ENCODE data around the gene ADTRP. TPM values are rescaled to one million over a fixed set of nuclear protein-coding genes. Genes with fewer than 3 reads are reported as not detected.

The ADTRP gene
- total and polyA plus RNA-seq, 5 donors, result 0.05 to 0.59 (median 0.42) TPM; not detected in 2

DNA sequence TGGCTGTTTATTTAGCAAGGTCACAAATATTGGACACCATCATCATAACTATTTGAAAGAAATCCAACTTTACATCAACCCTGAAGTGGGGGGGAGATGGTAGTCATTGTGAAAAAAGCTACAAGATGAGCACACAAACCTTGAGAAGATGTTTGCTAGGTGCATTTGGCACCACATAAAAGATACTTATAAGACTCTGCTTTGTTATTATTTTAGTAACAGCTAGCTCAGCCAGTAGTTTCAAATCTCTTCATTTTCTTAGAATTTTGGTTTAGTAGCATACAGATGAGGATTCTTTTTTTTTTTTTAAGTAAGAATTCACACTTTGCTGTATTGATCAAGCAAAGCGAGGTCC, 14.4 kb downstream of the ADTRP start:
- intact Hi-C loops (cut with DNase I), result no loop called here
- H3K4me3 ChIP-seq (ENCODE audit: low read length), result no peak overlapping the region
- ATAC-seq (no peak), DNase-seq (no peak)
- H3K27ac ChIP-seq (ENCODE audit: low read length), result no peak overlapping the region
- peaks cover 8% of the 10 kb centered on the region for H3K4me1 ChIP-seq (ENCODE audit: control insufficient read depth, insufficient read depth, low read length)
- WGBS, result 98% methylated on average over 1 of the region's 1 CpG
- H3K27me3 ChIP-seq (ENCODE audit: control insufficient read depth, insufficient read depth), result no peaks in the 10 kb centered on the region
- H3K9me3 ChIP-seq (ENCODE audit: control insufficient read depth, low read length), result no peaks in the 10 kb centered on the region

DNA sequence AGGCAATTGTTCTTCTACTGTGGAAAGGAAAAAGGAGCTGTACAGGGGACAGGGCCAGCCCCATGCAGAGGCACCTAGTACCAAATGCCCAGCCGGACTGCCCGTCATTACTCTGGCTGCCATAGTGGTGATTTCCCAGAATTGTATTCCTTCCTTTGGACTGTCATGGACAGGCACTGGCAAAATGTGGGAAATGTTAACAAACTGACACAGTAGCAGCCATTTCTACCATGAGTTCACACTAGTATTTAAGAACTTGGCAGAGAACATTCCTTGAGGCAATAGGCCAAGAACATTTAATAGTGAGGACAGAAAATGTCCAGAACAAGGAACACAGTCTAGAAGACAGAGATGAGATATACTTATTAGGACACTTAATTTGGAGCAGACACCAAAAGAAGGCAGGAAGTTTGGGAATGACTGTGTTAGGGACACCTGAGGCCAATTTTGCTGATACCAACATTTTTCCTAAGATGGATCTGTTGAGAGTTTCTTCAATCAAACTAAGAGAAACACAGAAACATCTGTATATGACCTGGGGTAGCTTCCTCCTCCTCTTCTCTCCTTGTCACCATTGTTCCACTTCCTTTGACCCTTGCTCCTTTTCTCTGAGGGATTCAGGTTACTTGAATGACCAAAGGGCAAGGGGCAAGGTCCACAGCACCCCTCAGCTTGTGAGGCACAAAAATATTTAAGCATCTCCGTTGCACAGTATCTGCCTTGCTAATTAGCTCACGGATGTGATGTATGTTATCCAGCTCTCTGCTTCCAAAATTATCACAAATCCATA, 14.9 kb downstream of the ADTRP start:
- Histone ChIP-seq H3K9me3 (ENCODE audit: control insufficient read depth, low read length) (no peaks in the 10 kb centered on the region), H3K27ac (ENCODE audit: low read length) (no peak overlapping the region), H3K4me1 (ENCODE audit: control insufficient read depth, insufficient read depth, low read length) (peaks cover 8% of the 10 kb centered on the region), H3K27me3 (ENCODE audit: control insufficient read depth, insufficient read depth) (no peaks in the 10 kb centered on the region), H3K4me3 (ENCODE audit: low read length) (no peak overlapping the region)
- 87% methylated on average over 4 of the region's 4 CpGs for WGBS
- peak in 1 of 2 donors; percentile 50 for ATAC-seq
- intact Hi-C loops (cut with DNase I), result no loop called here
- peak in 1 of 3 donors; percentile 61 for DNase-seq

DNA sequence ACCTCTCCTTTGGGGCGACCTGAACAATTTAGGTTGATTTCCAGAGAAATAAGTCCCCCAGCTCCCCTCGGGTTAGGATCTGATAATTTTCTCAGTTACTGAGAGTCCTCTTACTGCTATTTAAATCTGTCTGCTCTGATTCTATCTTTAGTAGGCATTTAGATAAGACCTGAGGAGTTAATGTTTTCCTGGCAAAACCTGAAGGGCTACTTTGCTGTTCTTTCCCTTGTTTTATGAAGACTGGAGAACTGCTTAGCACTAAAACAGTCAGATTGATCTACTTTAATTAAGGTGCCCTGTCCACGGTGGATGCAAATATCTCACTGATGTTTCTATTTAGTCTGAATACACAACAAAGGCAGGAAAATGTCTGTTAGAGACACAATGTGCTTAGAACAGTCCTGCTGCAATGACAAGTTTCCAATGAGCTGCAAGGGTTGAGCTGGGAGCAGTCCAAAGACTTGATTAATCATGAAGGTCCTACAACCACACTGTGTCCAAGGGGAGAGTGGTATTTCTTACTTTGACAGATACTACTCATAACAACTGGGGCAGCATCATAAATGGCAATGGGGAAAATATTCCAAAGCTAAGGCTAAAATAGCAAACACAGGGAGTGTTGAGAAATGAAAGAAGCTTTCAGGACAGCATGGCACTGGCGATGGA, 15.7 kb downstream of the ADTRP start:
- H3K27me3 ChIP-seq (ENCODE audit: control insufficient read depth, insufficient read depth), result no peaks in the 10 kb centered on the region
- WGBS, result 68% methylated on average over 4 of the region's 4 CpGs
- H3K4me3 ChIP-seq (ENCODE audit: low read length), result no peak overlapping the region
- no peak overlapping the region for H3K27ac ChIP-seq (ENCODE audit: low read length)
- peak in 1 of 2 donors; percentile 36 for ATAC-seq
- peaks cover 8% of the 10 kb centered on the region for H3K4me1 ChIP-seq (ENCODE audit: control insufficient read depth, insufficient read depth, low read length)
- no peaks in the 10 kb centered on the region for H3K9me3 ChIP-seq (ENCODE audit: control insufficient read depth, low read length)
- intact Hi-C loops (cut with DNase I), result no loop called here
- DNase-seq, result no peak

DNA sequence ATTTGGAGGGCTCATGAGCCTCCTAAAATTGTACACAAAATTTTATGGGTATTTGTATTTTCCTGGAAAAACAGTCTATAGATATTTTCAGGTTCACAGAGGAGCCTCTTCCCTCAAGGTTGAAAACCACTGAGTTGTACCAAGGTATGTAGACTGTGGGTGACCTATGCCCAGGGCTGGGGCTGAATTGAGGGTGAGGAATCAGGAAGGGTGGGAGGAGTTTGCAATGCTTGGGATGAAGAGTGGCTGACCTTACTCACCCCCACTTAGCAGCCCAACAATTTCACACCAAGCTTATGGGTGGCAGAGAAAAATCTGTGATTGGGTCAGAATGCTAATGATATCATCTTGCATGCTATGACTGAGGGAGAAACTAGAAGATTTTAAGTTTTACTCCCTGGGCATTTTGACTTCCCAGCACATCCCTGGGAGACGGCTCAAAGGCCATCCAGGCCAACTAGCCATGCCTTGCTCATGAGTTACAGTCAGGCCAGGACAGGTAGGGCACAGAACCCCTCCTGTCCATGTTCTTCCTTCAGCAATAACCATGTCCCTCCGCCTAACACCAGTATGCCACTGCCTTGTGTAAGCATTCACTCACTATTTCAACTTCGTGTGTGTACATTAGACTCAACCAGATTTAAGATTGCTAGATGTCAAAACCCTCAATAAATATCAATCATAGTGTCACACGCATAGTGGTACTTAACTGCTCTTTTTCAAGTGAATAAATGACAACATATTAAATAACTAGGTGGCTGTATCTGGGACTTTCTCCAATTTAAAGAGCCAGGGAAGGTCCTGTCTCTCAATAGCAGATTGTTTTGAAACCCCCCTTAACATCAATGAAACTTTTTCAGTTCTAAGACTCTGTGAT, 16.6 kb downstream of the ADTRP start:
- ATAC-seq (no peak), DNase-seq (no peak)
- 93% methylated on average over 4 of the region's 4 CpGs for WGBS
- Histone ChIP-seq H3K27ac (ENCODE audit: low read length) (no peak overlapping the region), H3K27me3 (ENCODE audit: control insufficient read depth, insufficient read depth) (no peaks in the 10 kb centered on the region), H3K9me3 (ENCODE audit: control insufficient read depth, low read length) (peaks cover 1% of the 10 kb centered on the region), H3K4me3 (ENCODE audit: low read length) (no peak overlapping the region), H3K4me1 (ENCODE audit: control insufficient read depth, insufficient read depth, low read length) (peaks cover 8% of the 10 kb centered on the region)
- intact Hi-C loops (cut with DNase I), result no loop called here

DNA sequence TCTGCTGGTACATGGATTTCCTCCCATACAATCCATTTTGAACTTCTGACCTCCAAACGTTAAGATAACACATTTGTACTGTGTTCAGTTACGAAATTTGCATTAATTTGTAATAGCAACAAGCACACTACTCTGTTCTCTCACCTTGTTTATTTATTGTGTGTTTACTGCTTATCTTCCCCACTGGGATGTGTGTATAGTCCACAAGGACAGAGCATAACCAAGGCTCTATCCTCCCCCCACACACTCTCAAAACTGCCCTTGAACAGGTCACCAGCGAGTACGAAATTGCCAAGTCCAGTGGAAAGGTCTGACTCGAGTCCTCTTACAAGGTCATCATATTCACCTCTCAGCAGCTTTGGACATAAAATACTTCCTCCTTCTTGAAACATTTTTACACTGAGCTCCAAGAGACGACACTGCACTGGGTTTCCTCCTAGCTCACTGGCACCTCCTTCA, 18.6 kb downstream of the ADTRP start:
- intact Hi-C loops (cut with DNase I), result no loop called here

DNA sequence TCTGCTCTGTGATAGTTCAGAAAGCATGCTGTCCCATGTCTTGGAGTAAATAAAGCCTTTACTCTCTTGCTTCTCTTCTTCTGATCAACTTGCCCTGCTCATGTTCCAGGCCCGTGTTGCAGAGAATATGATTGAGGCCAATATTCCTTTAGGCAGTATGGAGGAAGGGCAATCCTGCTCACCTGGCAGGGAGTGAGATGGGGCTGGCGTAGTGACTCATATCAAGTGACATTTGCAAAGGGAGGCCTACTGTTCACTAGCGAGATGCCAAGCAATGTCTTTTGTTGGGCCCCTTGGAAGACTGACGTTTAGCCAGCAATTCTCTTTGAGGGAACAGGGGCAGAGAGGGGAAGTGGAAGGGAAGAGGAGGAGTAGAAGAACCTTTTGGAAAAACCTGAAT, 19.7 kb downstream of the ADTRP start:
- ATAC-seq, result no peak
- no peak overlapping the region for H3K4me3 ChIP-seq (ENCODE audit: low read length)
- intact Hi-C loops (cut with DNase I), result no loop called here

More for the DNA sequence above, 18.6 kb downstream of the ADTRP start:
- DNase-seq, result no peak
- ATAC-seq, result no peak
- WGBS, result 67% methylated on average over 6 of the region's 6 CpGs
- Histone ChIP-seq H3K27ac (ENCODE audit: low read length) (no peak overlapping the region), H3K9me3 (ENCODE audit: control insufficient read depth, low read length) (peaks cover 1% of the 10 kb centered on the region), H3K4me1 (ENCODE audit: control insufficient read depth, insufficient read depth, low read length) (peaks cover 8% of the 10 kb centered on the region), H3K4me3 (ENCODE audit: low read length) (no peak overlapping the region), H3K27me3 (ENCODE audit: control insufficient read depth, insufficient read depth) (no peaks in the 10 kb centered on the region)

DNA sequence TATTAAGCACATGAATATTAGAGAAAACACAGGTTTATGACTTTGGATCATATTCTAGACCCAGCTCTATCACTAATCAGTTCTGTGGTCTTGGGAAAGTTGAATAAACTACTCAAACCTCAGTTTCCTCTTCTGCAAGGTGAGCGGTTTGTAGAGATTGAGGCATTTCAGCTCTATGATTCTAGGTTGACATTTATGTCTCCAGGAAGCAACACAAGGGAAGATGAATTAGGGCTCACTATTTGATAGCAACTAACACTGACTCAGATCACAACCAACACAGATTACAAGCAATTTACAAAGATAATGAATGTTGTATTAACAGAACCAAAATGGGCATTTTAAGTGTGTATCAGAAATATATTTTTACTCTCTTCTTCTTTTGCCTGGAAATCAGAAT, 21.9 kb downstream of the ADTRP start:
- Histone ChIP-seq H3K4me1 (ENCODE audit: control insufficient read depth, insufficient read depth, low read length) (no peaks in the 10 kb centered on the region), H3K4me3 (ENCODE audit: low read length) (no peak overlapping the region), H3K9me3 (ENCODE audit: control insufficient read depth, low read length) (peaks cover 1% of the 10 kb centered on the region), H3K27me3 (ENCODE audit: control insufficient read depth, insufficient read depth) (no peaks in the 10 kb centered on the region), H3K27ac (ENCODE audit: low read length) (no peak overlapping the region)
- intact Hi-C loops (cut with DNase I), result no loop called here
- DNase-seq (no peak), ATAC-seq (no peak)
- WGBS, result 94% methylated on average over 1 of the region's 1 CpG

More for the DNA sequence above, 19.7 kb downstream of the ADTRP start:
- Histone ChIP-seq H3K27ac (ENCODE audit: low read length) (no peak overlapping the region), H3K4me1 (ENCODE audit: control insufficient read depth, insufficient read depth, low read length) (peaks cover 7% of the 10 kb centered on the region), H3K9me3 (ENCODE audit: control insufficient read depth, low read length) (peaks cover 1% of the 10 kb centered on the region), H3K27me3 (ENCODE audit: control insufficient read depth, insufficient read depth) (no peaks in the 10 kb centered on the region)
- 85% methylated on average over 4 of the region's 4 CpGs for WGBS
- no peak for DNase-seq

DNA sequence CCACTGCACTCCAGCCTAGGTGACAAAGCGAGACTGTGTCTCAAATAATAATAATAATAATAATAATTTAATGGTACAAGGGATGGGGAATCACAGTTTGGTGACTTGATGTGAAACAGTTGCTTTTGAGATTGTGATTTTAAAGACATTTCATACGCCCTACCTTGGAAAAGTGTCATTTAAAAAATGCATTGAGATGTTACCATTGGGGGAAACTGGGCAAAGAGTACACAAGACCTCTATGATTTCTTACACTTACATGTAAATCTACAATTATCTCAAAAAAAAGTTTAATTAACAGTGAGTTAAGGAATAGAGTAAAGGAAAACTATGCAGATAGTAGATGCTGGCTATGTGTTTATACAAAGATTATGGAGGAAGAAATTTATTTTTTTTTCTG, 22.3 kb downstream of the ADTRP start:
- 88% methylated on average over 2 of the region's 2 CpGs for WGBS
- no peak for ATAC-seq
- intact Hi-C loops (cut with DNase I), result no loop called here

DNA sequence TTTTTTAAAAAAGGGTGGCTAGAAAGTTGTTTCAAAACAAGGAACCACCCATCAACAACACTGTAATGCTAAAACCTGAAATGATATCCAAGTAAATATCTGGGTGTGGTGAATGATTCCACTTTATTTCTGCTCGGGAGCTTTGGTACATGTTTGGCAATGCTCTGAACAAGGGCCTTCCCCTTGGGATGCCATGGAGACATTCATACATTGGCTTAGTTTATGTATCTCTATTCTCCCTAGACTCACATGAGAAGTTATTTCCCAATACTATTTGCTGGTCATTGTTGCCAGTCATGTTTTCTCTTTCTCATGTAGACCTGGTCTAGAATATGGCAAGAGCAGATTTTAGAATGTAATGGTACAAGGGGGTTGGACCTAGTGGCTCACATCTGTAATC, 22.9 kb downstream of the ADTRP start:
- ATAC-seq, result no peak
- WGBS, result 79% methylated on average over 1 of the region's 1 CpG
- intact Hi-C loops (cut with DNase I), result no loop called here
- H3K9me3 ChIP-seq (ENCODE audit: control insufficient read depth, low read length), result peaks cover 1% of the 10 kb centered on the region
- H3K27me3 ChIP-seq (ENCODE audit: control insufficient read depth, insufficient read depth), result no peaks in the 10 kb centered on the region
- H3K4me1 ChIP-seq (ENCODE audit: control insufficient read depth, insufficient read depth, low read length), result no peaks in the 10 kb centered on the region
- no peak overlapping the region for H3K4me3 ChIP-seq (ENCODE audit: low read length)
- DNase-seq, result no peak
- H3K27ac ChIP-seq (ENCODE audit: low read length), result no peak overlapping the region

More for the DNA sequence above, 22.3 kb downstream of the ADTRP start:
- Histone ChIP-seq H3K27ac (ENCODE audit: low read length) (no peak overlapping the region), H3K9me3 (ENCODE audit: control insufficient read depth, low read length) (peaks cover 1% of the 10 kb centered on the region), H3K27me3 (ENCODE audit: control insufficient read depth, insufficient read depth) (no peaks in the 10 kb centered on the region), H3K4me1 (ENCODE audit: control insufficient read depth, insufficient read depth, low read length) (no peaks in the 10 kb centered on the region), H3K4me3 (ENCODE audit: low read length) (no peak overlapping the region)
- no peak for DNase-seq

DNA sequence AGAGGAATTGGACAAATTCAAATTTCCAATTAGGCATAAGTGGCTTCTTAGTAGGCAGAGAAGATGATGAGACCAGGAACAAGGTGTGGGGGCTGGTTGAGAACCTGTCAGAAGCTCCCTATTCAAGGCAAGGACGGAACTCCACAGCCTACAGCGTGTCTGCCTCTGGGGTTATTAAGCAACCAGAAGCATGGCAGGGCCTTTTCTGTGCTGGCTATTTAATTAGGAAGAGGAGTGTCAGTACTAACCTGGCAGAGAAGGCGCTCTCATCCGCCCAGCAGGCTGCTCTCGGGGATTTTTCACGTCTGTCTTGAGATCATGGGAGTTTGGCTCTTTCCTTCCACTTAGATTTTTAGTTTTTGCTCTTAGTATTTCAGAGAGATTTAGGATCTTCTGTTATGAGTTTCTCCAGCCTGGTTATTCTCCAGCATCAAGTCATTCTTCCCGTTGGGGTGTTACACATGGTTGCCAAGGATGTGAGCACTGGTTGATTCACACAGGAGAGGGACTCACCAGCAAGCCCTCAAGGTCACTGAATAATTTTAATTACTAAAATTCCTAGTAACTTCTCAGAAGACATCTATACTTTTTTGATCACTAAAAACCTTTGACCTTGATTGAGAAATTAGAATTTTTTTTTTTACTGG, 23.9 kb downstream of the ADTRP start:
- Histone ChIP-seq H3K4me3 (ENCODE audit: low read length) (no peak overlapping the region), H3K27ac (ENCODE audit: low read length) (no peak overlapping the region), H3K4me1 (ENCODE audit: control insufficient read depth, insufficient read depth, low read length) (no peaks in the 10 kb centered on the region), H3K27me3 (ENCODE audit: control insufficient read depth, insufficient read depth) (no peaks in the 10 kb centered on the region), H3K9me3 (ENCODE audit: control insufficient read depth, low read length) (peaks cover 1% of the 10 kb centered on the region)
- DNase-seq (no peak), ATAC-seq (peak in 1 of 2 donors; percentile 45)
- intact Hi-C loops (cut with DNase I), result no loop called here
- WGBS, result 62% methylated on average over 7 of the region's 7 CpGs

Measured in right cardiac atrium (tissue), 5 donors.